Prostate gland (tissue), 2 donors: Measurements from ENCODE around the gene MYOZ2. TPM values are rescaled to one million over a fixed set of nuclear protein-coding genes. Genes with fewer than 3 reads are reported as not detected.
A peak's percentile ranks its signal among the peaks of the same experiment; 100 is the strongest.

ENCODE experiments used
- DNase-seq: peaks from one replicate; pipeline ENCODE4 v3.0.0-alpha.2; 2019; ENCODE audit warnings: low spot score
- H3K27ac ChIP-seq, 2 donors: fragments of 200-600 bp; sonication (generic); 2 replicates each; pipeline ENCODE4 v1.5.1; 2017 to 2019
- H3K27me3 ChIP-seq: fragments of 200-600 bp; sonication (generic); replicated peaks from 2 replicates; pipeline ENCODE4 v1.5.1; 2019; ENCODE audit not compliant: insufficient read depth
- H3K36me3 ChIP-seq, 2 donors: fragments of 200-600 bp; sonication (generic); 1 replicate in 1 of 2; 2 replicates in 1 of 2; pipeline versions ENCODE4 v1.5.1 to v1.8.1; 2017 to 2019
- H3K4me1 ChIP-seq: fragments of 200-600 bp; sonication (generic); replicated peaks from 2 replicates; pipeline ENCODE4 v1.5.1; 2019
- H3K4me3 ChIP-seq, 2 donors: fragments of 200-600 bp; sonication (generic); 2 replicates each; pipeline ENCODE4 v1.5.1; 2017 to 2019
- H3K9me3 ChIP-seq: fragments of 200-600 bp; sonication (generic); 2 replicates; pipeline ENCODE4 v1.5.1; 2017
- CTCF ChIP-seq, 4 experiments: fragments of 200-600 bp in 2 of 4; fragments of 450-650 bp in 2 of 4; sonication (generic) in 2 of 4; IDR thresholded peaks; 1 replicate in 3 of 4; 2 replicates in 1 of 4; pipeline ENCODE4 v1.5.1; 2016 to 2019; ENCODE audit warnings: antibody characterized with exemption in 4 of 4, mild to moderate bottlenecking in 2 of 4, moderate library complexity in 2 of 4
- POLR2A ChIP-seq: fragments of 450-650 bp; IDR thresholded peaks from one replicate; pipeline ENCODE4 v1.6.1; 2016; ENCODE audit warnings: antibody characterized with exemption, mild to moderate bottlenecking
- POLR2AphosphoS5 ChIP-seq: sonication (generic); formaldehyde crosslinking; IDR thresholded peaks from one replicate; pipeline ENCODE4 v1.6.1; 2017; ENCODE audit warnings: antibody characterized with exemption
- WGBS: methylation state at CpG from one replicate; pipeline ENCODE4 v1.1.5; 2018; 5-methylcytosine and 5-hydroxymethylcytosine counted together
- intact Hi-C: fragments of 100-400 bp; cut with DNase I; formaldehyde crosslinking; loops from one replicate; pipeline ENCODE4 v1.14.2; 2022
- total RNA-seq, 2 donors: library from RNA; depleted of rRNA; stranded (reverse); fragments of >200 nt; gene quantifications; one replicate each; pipeline ENCODE4 v1.1.0, GENCODE V29; 2016

Gene MYOZ2
- total RNA-seq, 2 donors from 2014 or later, result 2.1 to 5.5 TPM

GRCh38 chr4:119097282-119097900, 38.2 kb upstream of the MYOZ2 start:
- Histone ChIP-seq H3K36me3 (no peaks in the 10 kb centered on the region), H3K27ac (no peak overlapping the region), H3K27me3 (no peaks in the 10 kb centered on the region), H3K4me1 (no peaks in the 10 kb centered on the region), H3K4me3 (no peak overlapping the region), H3K9me3 (no peaks in the 10 kb centered on the region)
- WGBS, result 67% methylated on average over 2 of the region's 2 CpGs
- DNase-seq, result no peak
- intact Hi-C loops, result no loop called here
- no peak for TF ChIP-seq CTCF (IDR thresholded peaks at IDR 0.05)
- TF ChIP-seq POLR2AphosphoS5, result no peak
- no peak for TF ChIP-seq POLR2A

GRCh38 chr4:119098306-119098705, 37.3 kb upstream of the MYOZ2 start:
- Histone ChIP-seq H3K4me3 (no peak overlapping the region), H3K9me3 (no peaks in the 10 kb centered on the region), H3K27ac (no peak overlapping the region), H3K27me3 (no peaks in the 10 kb centered on the region), H3K36me3 (no peaks in the 10 kb centered on the region), H3K4me1 (no peaks in the 10 kb centered on the region)
- no peak for DNase-seq
- intact Hi-C loops, result no loop called here
- no peak for TF ChIP-seq CTCF (IDR thresholded peaks at IDR 0.05)
- no peak for TF ChIP-seq POLR2A
- TF ChIP-seq POLR2AphosphoS5, result no peak
- 95% methylated on average over 1 of the region's 1 CpG for WGBS

- 17% methylated on average over 1 of the region's 1 CpG for WGBS
- Histone ChIP-seq H3K4me3 (no peak overlapping the region), H3K36me3 (no peaks in the 10 kb centered on the region), H3K9me3 (no peaks in the 10 kb centered on the region), H3K27ac (peak overlapping the region in 1 of 2 donors; percentile 43), H3K4me1 (no peaks in the 10 kb centered on the region), H3K27me3 (no peaks in the 10 kb centered on the region)
- DNase-seq, result no peak
- intact Hi-C loops, result no loop called here
- TF ChIP-seq CTCF (IDR thresholded peaks at IDR 0.05) (no peak), POLR2A (no peak), POLR2AphosphoS5 (peak; percentile 12)
These were observed 36.3 kb upstream of the MYOZ2 start for GRCh38 chr4:119099227-119099810.

GRCh38 chr4:119100655-119101054, 35.0 kb upstream of the MYOZ2 start:
- no peaks in the 10 kb centered on the region for H3K27me3 ChIP-seq
- DNase-seq, result no peak
- 11% methylated on average over 1 of the region's 1 CpG for WGBS

More at GRCh38 chr4:119100655-119101054, 35.0 kb upstream of the MYOZ2 start:
- TF ChIP-seq POLR2AphosphoS5 (no peak), POLR2A (no peak), CTCF (IDR thresholded peaks at IDR 0.05) (no peak)
- Histone ChIP-seq H3K27ac (peak overlapping the region in 1 of 2 donors; percentile 8), H3K4me3 (no peak overlapping the region), H3K9me3 (no peaks in the 10 kb centered on the region), H3K36me3 (no peaks in the 10 kb centered on the region), H3K4me1 (no peaks in the 10 kb centered on the region)
- intact Hi-C loops, result no loop called here
